PC-9 (cell line): ENCODE data around the gene IL1RAPL1.

ENCODE experiments used
- EZH2 ChIP-seq: fragments of 200-600 bp; sonication (generic); IDR thresholded peaks from 2 replicates; pipeline ENCODE4 v1.8.0; 2017; ENCODE audit warnings: antibody characterized with exemption, low read depth
- TF ChIP-seq, protein P1 (sequence below): fragments of 200-600 bp; sonication (generic); conservative IDR thresholded peaks from 2 replicates; pipeline ENCODE4 v1.6.1; 2017; ENCODE audit warnings: mixed run types, antibody characterized with exemption, mild to moderate bottlenecking, moderate library complexity

DNA sequence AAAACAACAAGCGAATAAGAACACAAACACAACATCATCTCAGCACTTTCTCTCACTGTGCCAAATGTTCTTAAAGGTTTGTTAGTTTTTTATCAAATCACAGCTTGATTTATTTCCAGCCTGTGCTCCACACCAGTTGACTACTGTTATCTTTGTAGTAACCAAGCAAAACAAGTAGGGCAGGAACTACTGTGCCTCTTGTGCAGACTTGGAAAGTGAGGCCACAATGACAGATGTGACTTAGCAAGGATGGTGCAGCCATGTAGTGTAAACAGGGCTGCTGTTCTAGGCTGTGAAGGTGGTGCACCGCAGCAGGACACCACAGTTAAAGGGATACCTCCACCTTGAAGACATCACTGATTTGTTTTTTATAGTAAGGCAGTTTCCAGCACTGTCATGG is 170.0 kb downstream of the IL1RAPL1 start:
- TF ChIP-seq, protein P1, sequence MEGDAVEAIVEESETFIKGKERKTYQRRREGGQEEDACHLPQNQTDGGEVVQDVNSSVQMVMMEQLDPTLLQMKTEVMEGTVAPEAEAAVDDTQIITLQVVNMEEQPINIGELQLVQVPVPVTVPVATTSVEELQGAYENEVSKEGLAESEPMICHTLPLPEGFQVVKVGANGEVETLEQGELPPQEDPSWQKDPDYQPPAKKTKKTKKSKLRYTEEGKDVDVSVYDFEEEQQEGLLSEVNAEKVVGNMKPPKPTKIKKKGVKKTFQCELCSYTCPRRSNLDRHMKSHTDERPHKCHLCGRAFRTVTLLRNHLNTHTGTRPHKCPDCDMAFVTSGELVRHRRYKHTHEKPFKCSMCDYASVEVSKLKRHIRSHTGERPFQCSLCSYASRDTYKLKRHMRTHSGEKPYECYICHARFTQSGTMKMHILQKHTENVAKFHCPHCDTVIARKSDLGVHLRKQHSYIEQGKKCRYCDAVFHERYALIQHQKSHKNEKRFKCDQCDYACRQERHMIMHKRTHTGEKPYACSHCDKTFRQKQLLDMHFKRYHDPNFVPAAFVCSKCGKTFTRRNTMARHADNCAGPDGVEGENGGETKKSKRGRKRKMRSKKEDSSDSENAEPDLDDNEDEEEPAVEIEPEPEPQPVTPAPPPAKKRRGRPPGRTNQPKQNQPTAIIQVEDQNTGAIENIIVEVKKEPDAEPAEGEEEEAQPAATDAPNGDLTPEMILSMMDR = no peak
- TF ChIP-seq EZH2 = no peak
